K562 (cell line): Measurements from ENCODE around the gene ADAM20. TPM values are rescaled to one million over a fixed set of nuclear protein-coding genes. Genes with fewer than 3 reads are reported as not detected.
"Not testable (repeated sequence)": the region's sequence is repeated elsewhere in the genome, so short reads cannot be mapped to it uniquely, and the experiment has no call there.

Experiments used
- ATAC-seq: fragments of 200-7000 bp; cut with Tn5 transposase; 3 replicates; pipeline ENCODE4 v1.9.1; 2020; ENCODE audit warnings: moderate library complexity
- BruUV-seq: library from RNA; stranded (reverse); fragments of 400-500 nt; replicated peaks from 2 replicates; lab custom pipeline; 2021; lab: Mats Ljungman, UMichigan
- CTCF ChIA-PET: fragments of 300-600 bp; formaldehyde crosslinking; extraction: SDS; loops from one replicate; lab custom pipeline; 2021; ENCODE audit warnings: low intra/inter-chr PET ratio; lab: Yijun Ruan, JAX
- POLR2A ChIA-PET: fragments of 300-600, 350-650 bp; sonication (Branson Sonifier 250); formaldehyde crosslinking; extraction: SDS; loops from one replicate; lab custom pipeline; 2021; ENCODE audit warnings: antibody characterized with exemption, inconsistent platforms; lab: Yijun Ruan, JAX
- DNase-seq, 4 experiments: peaks; one replicate each; pipeline versions ENCODE4 v3.0.0 to v3.0.0-alpha.2; 2011 to 2018; ENCODE audit warnings: low spot score in 3 of 4, mixed read lengths in 3 of 4; ENCODE audit errors: extremely low read depth in 1 of 4
- FAIRE-seq: peaks from 2 replicates; lab custom pipeline; 2011; peaks lifted over from hg19 to GRCh38; lab: Jason Lieb, UNC
- H2AFZ ChIP-seq: 2 replicates; pipeline ENCODE4 v1.6.0; 2011; ENCODE audit warnings: low read depth, low read length, control low read depth, inconsistent platforms
- H3K27ac ChIP-seq: fragments of 200-600 bp; 3 replicates; pipeline ENCODE4 v1.8.0; 2011; ENCODE audit warnings: low read depth, mild to moderate bottlenecking, control low read depth, inconsistent platforms, low read length, moderate library complexity, mixed read lengths; ENCODE audit errors: extremely low read depth
- H3K27me3 ChIP-seq, 2 experiments: fragments of 300-600 bp in 1 of 2; 2 replicates in 1 of 2; 3 replicates in 1 of 2; pipeline versions ENCODE4 v1.6.0 to v1.8.0; 2011; ENCODE audit warnings: inconsistent platforms in 2 of 2, low read length in 2 of 2, mild to moderate bottlenecking in 1 of 2, mixed read lengths in 1 of 2, moderate library complexity in 1 of 2; ENCODE audit not compliant: control insufficient read depth in 2 of 2, insufficient read depth in 2 of 2
- H3K36me3 ChIP-seq: fragments of 300-600 bp; 3 replicates; pipeline ENCODE4 v1.8.0; 2011; ENCODE audit warnings: mild to moderate bottlenecking, low read length, inconsistent platforms; ENCODE audit not compliant: control insufficient read depth, insufficient read depth
- H3K4me1 ChIP-seq, 2 experiments: fragments of 200-600 bp in 1 of 2; replicated peaks in 1 of 2; 2 replicates in 1 of 2; 3 replicates in 1 of 2; pipeline versions ENCODE4 v1.5.1 to v1.8.0; 2011; ENCODE audit warnings: inconsistent platforms in 2 of 2, low read length in 2 of 2, mild to moderate bottlenecking in 1 of 2, mixed read lengths in 1 of 2, moderate library complexity in 1 of 2; ENCODE audit not compliant: control insufficient read depth in 2 of 2, insufficient read depth in 2 of 2
- H3K4me2 ChIP-seq: 2 replicates; pipeline ENCODE4 v1.6.1; 2011; ENCODE audit warnings: low read length, control low read depth, inconsistent platforms, mixed read lengths; ENCODE audit not compliant: insufficient read depth
- H3K4me3 ChIP-seq: fragments of 200-600 bp; sonication (generic), shearing (Covaris generic); 2 replicates; pipeline ENCODE4 v1.5.1; 2016; ENCODE audit warnings: control low read depth, inconsistent platforms
- H3K79me2 ChIP-seq: fragments of 200-600 bp; 3 replicates; pipeline ENCODE4 v1.8.0; 2011; ENCODE audit warnings: low read length, inconsistent platforms; ENCODE audit not compliant: control insufficient read depth, insufficient read depth
- H3K9ac ChIP-seq, 2 experiments: 2 replicates each; pipeline versions ENCODE4 v1.6.0 to v1.6.1; 2011; ENCODE audit warnings: low read depth in 2 of 2, low read length in 2 of 2, control low read depth in 1 of 2, inconsistent platforms in 1 of 2, mild to moderate bottlenecking in 1 of 2, mixed read lengths in 1 of 2; ENCODE audit not compliant: insufficient read depth in 1 of 2
- H3K9me1 ChIP-seq: one replicate; pipeline ENCODE4 v1.6.0; 2011; ENCODE audit warnings: inconsistent platforms, mild to moderate bottlenecking, low read length, moderate library complexity; ENCODE audit not compliant: control insufficient read depth, insufficient read depth
- H3K9me3 ChIP-seq: replicated peaks from 2 replicates; pipeline ENCODE4 v1.5.1; 2011; ENCODE audit warnings: low read depth, low read length, inconsistent platforms; ENCODE audit not compliant: control insufficient read depth, insufficient read depth
- H4K20me1 ChIP-seq: replicated peaks from 2 replicates; pipeline ENCODE4 v1.6.1; 2011; ENCODE audit warnings: low read length, inconsistent platforms, mixed read lengths; ENCODE audit not compliant: control insufficient read depth, insufficient read depth
- CUX1 ChIP-seq: fragments of 200-800 bp; sonication (Bioruptor generic); IDR thresholded peaks from 2 replicates; pipeline ENCODE4 v1.6.1; 2016; ENCODE audit warnings: missing genetic modification characterization, missing compliant biosample characterization
- WGBS: fragments of 100-300 bp; shearing (Covaris generic); methylation state at CpG from one replicate; pipeline ENCODE4 v1.1.6; 2016; ENCODE audit warnings: low coverage, mixed read lengths; ENCODE audit not compliant: insufficient coverage; ENCODE audit errors: missing lambda C conversion rate; 5-methylcytosine and 5-hydroxymethylcytosine counted together
- in situ Hi-C: fragments of 300-500 bp; cut with MboI; formaldehyde crosslinking; loops from 4 replicates; pipeline ENCODE4 v1.15.0; 2018; ENCODE audit warnings: inconsistent platforms, mixed read lengths
- intact Hi-C: fragments of 100-400 bp; cut with micrococcal nuclease; formaldehyde crosslinking; loops from 2 replicates; pipeline ENCODE4 v1.14.2; 2022
- polyA plus RNA-seq, 8 experiments: library from polyadenylated mRNA; depleted of rRNA in 4 of 8; stranded (reverse) in 5 of 8; unstranded in 3 of 8; fragments of >200 nt; fragmentation: Nextera tagmentation in 2 of 8; fragmentation: Illumina TruSeq in 1 of 8; extraction: Ambion mirVana in 2 of 8; extraction: Trizol in 1 of 8; gene quantifications; 2 replicates each; pipeline versions ENCODE4 v1.2.1 to v1.2.3, GENCODE V29; 2011 to 2014; ENCODE audit warnings: inconsistent platforms in 1 of 8, missing spikeins in 1 of 8
- total RNA-seq, 7 experiments: library from RNA; depleted of rRNA in 6 of 7; stranded (reverse); fragments of >200 nt in 6 of 7; fragmentation: Illumina TruSeq in 2 of 7; extraction: Trizol in 2 of 7; gene quantifications; 2 replicates each; pipeline versions ENCODE4 v1.2.1 to v1.2.3, GENCODE V29; 2011 to 2021; ENCODE audit warnings: low replicate concordance in 1 of 7

ADAM20 gene
- total and polyA plus RNA-seq, 9 of the 15 experiments (the other 6 are each of a cell fraction or from before 2014, with no cell fraction given) = 0.03 to 0.15 (median 0.04) TPM; not detected in 5

GRCh38 chr14:70489579-70490200 is 45.1 kb downstream of the ADAM20 start (continued):
- no peak for TF ChIP-seq CUX1 (CRISPR knock-in tag)

GRCh38 chr14:70477356-70478105 is 57.3 kb downstream of the ADAM20 start:
- POLR2A ChIA-PET, H3K9me3 ChIP-seq, H2AFZ ChIP-seq, BruUV-seq, ATAC-seq, H3K27ac ChIP-seq, H3K4me2 ChIP-seq, H3K4me1 ChIP-seq, in situ Hi-C loops, intact Hi-C loops, H3K27me3 ChIP-seq, FAIRE-seq, H4K20me1 ChIP-seq, H3K9ac ChIP-seq, H3K4me3 ChIP-seq, DNase-seq, CTCF ChIA-PET, H3K36me3 ChIP-seq, H3K9me1 ChIP-seq, H3K79me2 ChIP-seq: not testable (repeated sequence)
- WGBS = 6% methylated on average over 7 of the region's 57 CpGs
